Activated CD8-positive, alpha-beta T cell treated with anti-CD3 and anti-CD28 coated beads, Interleukin-2, amount 10 ng/mL, durations not matched to agents 7 days and 5 days (primary cell): ENCODE results near the gene DTHD1. TPM values are rescaled to one million over a fixed set of nuclear protein-coding genes. Genes with fewer than 3 reads are reported as not detected.

ENCODE experiments used
- ATAC-seq: fragments of 150-1000 bp; cut with Tn5 transposase; one replicate; pipeline ENCODE4 v1.10.0; 2021; ENCODE audit warnings: moderate library complexity
- CTCF ChIA-PET: fragments of 350-600 bp; sonication (Branson Sonifier 250); formaldehyde crosslinking; loops from one replicate; lab custom pipeline; 2021; ENCODE audit warnings: antibody characterized with exemption; lab: Charles Lee
- POLR2A ChIA-PET: fragments of 350-600 bp; sonication (Branson Sonifier 250); formaldehyde crosslinking; loops from one replicate; lab custom pipeline; 2021; ENCODE audit warnings: antibody characterized with exemption; lab: Charles Lee
- DNase-seq: peaks from one replicate; pipeline ENCODE4 v3.0.0-alpha.2; 2020
- H3K27ac Mint-ChIP-seq: one replicate; pipeline ENCODE4 v1.8.0; 2021; ENCODE audit warnings: mild to moderate bottlenecking, mixed read lengths
- H3K27me3 Mint-ChIP-seq: one replicate; pipeline ENCODE4 v1.8.0; 2021; ENCODE audit warnings: low read depth, mixed read lengths
- H3K36me3 Mint-ChIP-seq: one replicate; pipeline ENCODE4 v1.8.0; 2021; ENCODE audit warnings: low read depth, mixed read lengths
- H3K4me1 Mint-ChIP-seq: one replicate; pipeline ENCODE4 v1.8.0; 2021; ENCODE audit warnings: low read depth, mixed read lengths
- H3K4me3 Mint-ChIP-seq: one replicate; pipeline ENCODE4 v1.8.0; 2021; ENCODE audit warnings: mild to moderate bottlenecking, mixed read lengths
- H3K9me3 Mint-ChIP-seq: one replicate; pipeline ENCODE4 v1.8.0; 2022; ENCODE audit warnings: mixed read lengths; ENCODE audit not compliant: insufficient read depth
- total RNA-seq, 2 experiments: library from RNA; stranded (reverse); gene quantifications; one replicate each; pipeline ENCODE4 v1.2.3, GENCODE V29; 2021

Gene DTHD1
- total RNA-seq, 2 experiments from 2014 or later = 0.26 TPM

GRCh38 chr4:36329228-36329627, 47.8 kb downstream of the DTHD1 start:
- Mint-ChIP-seq H3K36me3 (peaks cover 3% of the 10 kb centered on the region), H3K4me1 (peaks cover 40% of the 10 kb centered on the region), H3K27ac (no peak overlapping the region), H3K9me3 (no peaks in the 10 kb centered on the region), H3K27me3 (no peaks in the 10 kb centered on the region), H3K4me3 (no peak overlapping the region)
- POLR2A ChIA-PET = interaction anchor here (1.1 kb wide), 1 partner anchor 43 kb away, joined by 5 read pairs; no protein-coding TSS in a partner anchor
- no peak for ATAC-seq
- no peak for DNase-seq
- CTCF ChIA-PET = interaction anchor here (1.0 to 1.1 kb wide), 3 partner anchors 11 to 71 kb away, joined by 3 to 6 read pairs (median 3); no protein-coding TSS in a partner anchor

DNA sequence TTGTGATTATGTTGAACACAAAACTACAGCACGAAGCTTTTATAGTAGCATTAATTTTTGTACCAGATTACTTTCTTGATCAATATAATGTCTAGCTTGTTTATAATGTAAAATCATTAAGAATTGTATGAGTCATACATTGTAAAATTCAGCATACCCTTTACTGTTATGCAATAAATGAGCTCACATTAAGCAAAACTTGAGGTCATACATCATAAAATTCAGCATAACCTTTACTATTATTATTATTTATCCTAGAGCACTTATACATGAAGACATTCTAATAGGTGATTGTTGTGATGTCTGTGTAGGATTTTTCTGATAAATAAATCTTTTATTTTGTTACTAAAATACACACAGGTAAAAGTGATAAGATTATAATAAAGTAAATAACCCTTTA, 49.4 kb downstream of the DTHD1 start:
- POLR2A ChIA-PET = no interaction called here
- no peak for ATAC-seq
- Mint-ChIP-seq H3K27me3 (no peaks in the 10 kb centered on the region), H3K9me3 (no peaks in the 10 kb centered on the region), H3K27ac (no peak overlapping the region), H3K4me1 (peaks cover 25% of the 10 kb centered on the region), H3K4me3 (no peak overlapping the region), H3K36me3 (no peaks in the 10 kb centered on the region)
- CTCF ChIA-PET = interaction anchor here (1.5 to 1.9 kb wide), 2 partner anchors 9 to 69 kb away, joined by 7 to 8 read pairs; no protein-coding TSS in a partner anchor
- no peak for DNase-seq

GRCh38 chr4:36332023-36332781, 50.8 kb downstream of the DTHD1 start:
- ChIA-PET CTCF (interaction anchor here (0.7 to 2.2 kb wide), 7 partner anchors 11 to 143 kb away, joined by 3 to 15 read pairs (median 6); partner anchors contain the start of gene ARAP2), POLR2A (interaction anchor here (0.6 to 1.2 kb wide), 3 partner anchors 18 to 89 kb away, joined by 3 to 4 read pairs (median 4); no protein-coding TSS in a partner anchor)
- H3K27me3 Mint-ChIP-seq = no peaks in the 10 kb centered on the region
- H3K4me1 Mint-ChIP-seq = peaks cover 26% of the 10 kb centered on the region
- no peaks in the 10 kb centered on the region for H3K9me3 Mint-ChIP-seq
- ATAC-seq (no peak), DNase-seq (no peak)
- H3K4me3 Mint-ChIP-seq = no peak overlapping the region
- H3K27ac Mint-ChIP-seq = no peak overlapping the region
- H3K36me3 Mint-ChIP-seq = no peaks in the 10 kb centered on the region

- no peaks in the 10 kb centered on the region for H3K27me3 Mint-ChIP-seq
- ChIA-PET POLR2A (interaction anchor here (0.8 to 1.2 kb wide), 2 partner anchors 18 to 89 kb away, joined by 4 read pairs; no protein-coding TSS in a partner anchor), CTCF (interaction anchor here (1.4 to 2.2 kb wide), 6 partner anchors 11 to 144 kb away, joined by 3 to 15 read pairs (median 8); no protein-coding TSS in a partner anchor)
- no peaks in the 10 kb centered on the region for H3K36me3 Mint-ChIP-seq
- H3K4me1 Mint-ChIP-seq = peaks cover 27% of the 10 kb centered on the region
- ATAC-seq (no peak), DNase-seq (no peak)
- H3K9me3 Mint-ChIP-seq = no peaks in the 10 kb centered on the region
- no peak overlapping the region for H3K27ac Mint-ChIP-seq
- no peak overlapping the region for H3K4me3 Mint-ChIP-seq
These were observed 51.3 kb downstream of the DTHD1 start for GRCh38 chr4:36332782-36333131.

GRCh38 chr4:36333303-36333877, 52.0 kb downstream of the DTHD1 start:
- Mint-ChIP-seq H3K27ac (no peak overlapping the region), H3K4me1 (peaks cover 29% of the 10 kb centered on the region), H3K4me3 (no peak overlapping the region), H3K9me3 (no peaks in the 10 kb centered on the region), H3K36me3 (no peaks in the 10 kb centered on the region), H3K27me3 (no peaks in the 10 kb centered on the region)
- ChIA-PET CTCF (interaction anchor here (0.8 to 2.2 kb wide), 8 partner anchors 8 to 145 kb away, joined by 3 to 15 read pairs (median 5); no protein-coding TSS in a partner anchor), POLR2A (interaction anchor here (0.8 to 1.2 kb wide), 2 partner anchors 17 to 47 kb away, joined by 3 to 4 read pairs; no protein-coding TSS in a partner anchor)
- peak; percentile 36 for ATAC-seq
- no peak for DNase-seq

DNA sequence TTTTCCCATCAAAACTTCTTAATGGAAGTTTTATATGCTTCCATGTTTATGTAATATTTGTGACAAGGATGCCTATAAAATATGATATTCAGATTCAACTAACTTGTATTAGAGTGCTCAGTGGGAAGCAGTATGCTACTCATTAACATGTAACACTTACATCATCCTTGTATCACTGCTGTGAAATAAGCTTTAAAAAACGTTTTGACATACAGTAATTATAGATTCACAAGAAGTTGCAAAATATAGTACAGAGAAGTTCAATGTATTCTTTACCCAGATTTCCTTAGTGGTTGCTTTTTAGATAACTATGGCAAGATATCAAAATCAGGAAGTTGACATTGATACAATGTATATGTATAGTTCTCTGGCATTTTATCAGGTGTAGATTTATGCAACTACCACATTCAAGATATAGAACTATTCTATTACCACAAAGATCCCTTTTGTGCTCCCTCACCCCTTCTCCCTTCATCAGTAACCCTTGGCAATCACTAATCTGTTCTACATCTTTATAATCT, 56.3 kb downstream of the DTHD1 start:
- no peak overlapping the region for H3K4me3 Mint-ChIP-seq
- no peaks in the 10 kb centered on the region for H3K9me3 Mint-ChIP-seq
- peaks cover 23% of the 10 kb centered on the region for H3K4me1 Mint-ChIP-seq
- CTCF ChIA-PET = interaction anchor here (1.0 to 2.4 kb wide), 2 partner anchors 13 to 62 kb away, joined by 3 to 11 read pairs; no protein-coding TSS in a partner anchor
- ATAC-seq = no peak
- no peak overlapping the region for H3K27ac Mint-ChIP-seq
- H3K36me3 Mint-ChIP-seq = no peaks in the 10 kb centered on the region
- POLR2A ChIA-PET = no interaction called here
- no peak for DNase-seq
- H3K27me3 Mint-ChIP-seq = no peaks in the 10 kb centered on the region

GRCh38 chr4:36338973-36339372, 57.6 kb downstream of the DTHD1 start:
- Mint-ChIP-seq H3K27ac (no peak overlapping the region), H3K36me3 (no peaks in the 10 kb centered on the region), H3K4me1 (peaks cover 15% of the 10 kb centered on the region), H3K4me3 (no peak overlapping the region), H3K9me3 (no peaks in the 10 kb centered on the region), H3K27me3 (no peaks in the 10 kb centered on the region)
- ChIA-PET POLR2A (no interaction called here), CTCF (interaction anchor here (1.0 to 2.4 kb wide), 5 partner anchors 9 to 61 kb away, joined by 3 to 11 read pairs (median 3); no protein-coding TSS in a partner anchor)
- ATAC-seq = no peak
- no peak for DNase-seq

DNA sequence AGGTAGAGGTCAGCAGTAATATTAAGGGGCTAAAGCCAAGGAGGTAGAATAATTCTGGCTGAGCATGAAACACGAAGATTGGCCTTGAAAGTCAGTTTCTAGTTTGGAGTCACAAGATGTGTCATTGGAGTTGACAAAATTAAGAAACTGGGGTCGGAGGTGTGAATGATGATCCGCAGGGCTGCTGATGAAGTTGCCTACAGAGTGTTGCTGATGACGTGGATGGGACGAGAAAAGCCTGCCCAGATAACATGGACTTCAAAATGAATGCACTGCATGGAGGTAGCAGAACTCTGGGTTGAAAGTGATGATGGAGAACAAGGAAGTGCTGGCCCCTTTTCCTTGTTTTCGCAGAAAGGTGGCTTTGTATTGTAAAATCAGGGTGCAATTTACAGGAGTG, 60.5 kb downstream of the DTHD1 start:
- H3K9me3 Mint-ChIP-seq = no peaks in the 10 kb centered on the region
- CTCF ChIA-PET = no interaction called here
- POLR2A ChIA-PET = no interaction called here
- ATAC-seq (no peak), DNase-seq (no peak)
- no peaks in the 10 kb centered on the region for H3K36me3 Mint-ChIP-seq
- H3K4me1 Mint-ChIP-seq = peaks cover 9% of the 10 kb centered on the region
- no peak overlapping the region for H3K27ac Mint-ChIP-seq
- H3K27me3 Mint-ChIP-seq = no peaks in the 10 kb centered on the region
- H3K4me3 Mint-ChIP-seq = no peak overlapping the region

DNA sequence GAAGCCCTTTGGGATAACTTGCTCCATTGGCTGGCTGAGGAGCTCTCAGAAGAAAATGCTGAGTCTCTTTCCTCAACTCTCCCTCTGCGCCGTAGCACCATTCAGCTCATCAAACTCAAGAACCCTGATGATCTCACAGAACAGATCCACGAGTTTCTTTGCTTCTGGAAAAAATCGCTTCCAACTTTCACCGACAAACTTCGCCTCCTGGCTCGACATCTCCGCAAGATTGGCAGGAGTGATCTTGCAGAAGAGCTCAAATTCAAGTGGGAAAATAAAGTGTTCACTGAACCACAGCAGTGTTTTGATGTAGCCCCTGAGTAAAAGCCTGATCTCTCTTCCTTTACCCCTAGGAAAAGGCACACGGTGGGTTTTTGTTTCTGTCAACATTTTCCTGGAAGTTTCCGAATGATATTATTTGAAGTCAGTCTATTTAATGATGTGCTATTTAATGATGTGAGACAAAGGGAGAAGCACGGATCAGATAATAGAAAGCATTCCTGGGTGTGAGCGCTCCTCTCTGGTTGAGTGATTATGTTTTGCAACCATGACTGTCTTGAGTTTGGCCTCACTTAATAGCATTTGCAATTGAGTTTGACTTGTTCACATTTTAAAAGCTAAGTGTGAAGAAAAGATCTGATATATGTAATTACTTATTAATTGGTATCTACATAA, 62.2 kb downstream of the DTHD1 start:
- Mint-ChIP-seq H3K4me3 (no peak overlapping the region), H3K9me3 (no peaks in the 10 kb centered on the region), H3K27me3 (no peaks in the 10 kb centered on the region), H3K36me3 (no peaks in the 10 kb centered on the region), H3K27ac (no peak overlapping the region), H3K4me1 (peaks cover 5% of the 10 kb centered on the region)
- DNase-seq (no peak), ATAC-seq (no peak)
- ChIA-PET POLR2A (interaction anchor here (0.9 kb wide), 1 partner anchor 121 kb away, joined by 3 read pairs; no protein-coding TSS in a partner anchor), CTCF (interaction anchor here (0.8 to 2.1 kb wide), 3 partner anchors 10 to 56 kb away, joined by 3 to 11 read pairs (median 3); no protein-coding TSS in a partner anchor)

- H3K4me3 Mint-ChIP-seq = no peak overlapping the region
- no peaks in the 10 kb centered on the region for H3K36me3 Mint-ChIP-seq
- ChIA-PET POLR2A (interaction anchor here (0.8 to 1.9 kb wide), 4 partner anchors 37 to 105 kb away, joined by 3 to 13 read pairs (median 3); partner anchors contain the start of gene ARAP2), CTCF (interaction anchor here (1.2 to 5.0 kb wide), 10 partner anchors 15 to 160 kb away, joined by 3 to 123 read pairs (median 9); partner anchors contain the start of gene ARAP2)
- ATAC-seq (peak; percentile 63), DNase-seq (no peak)
- H3K27ac Mint-ChIP-seq = no peak overlapping the region
- no peaks in the 10 kb centered on the region for H3K27me3 Mint-ChIP-seq
- H3K9me3 Mint-ChIP-seq = no peaks in the 10 kb centered on the region
- peaks cover 24% of the 10 kb centered on the region for H3K4me1 Mint-ChIP-seq
These were observed 67.1 kb downstream of the DTHD1 start for GRCh38 chr4:36348403-36348938.
